ENCODE measurements around the gene ATP6V0A4.
"Not testable (repeated sequence)": the region's sequence is repeated elsewhere in the genome, so short reads cannot be mapped to it uniquely, and the experiment has no call there.

Gene ATP6V0A4

GRCh38 chr7:138797715-138798320 is at the start of gene ATP6V0A4, which contains the start of gene TMEM213:
ATP6V0A4 (minus strand) TSS chr7:138798196; CDS start chr7:138771247, 26,949 bp downstream.
TMEM213 (plus strand) TSS chr7:138797994; CDS start chr7:138798105, 111 bp downstream.
- no peak for FAIRE-seq

GRCh38 chr7:138845711-138846110 is 47.7 kb upstream of the ATP6V0A4 start:
- FAIRE-seq = no peak

GRCh38 chr7:138843632-138844580 is 45.9 kb upstream of the ATP6V0A4 start:
- FAIRE-seq = no peak

GRCh38 chr7:138842111-138842510 is 44.1 kb upstream of the ATP6V0A4 start:
- FAIRE-seq = no peak

- FAIRE-seq = no peak
These were observed 40.2 kb upstream of the ATP6V0A4 start for GRCh38 chr7:138838166-138838565.

GRCh38 chr7:138837627-138838026 is 39.6 kb upstream of the ATP6V0A4 start:
- FAIRE-seq = no peak

GRCh38 chr7:138835087-138835486 is 37.1 kb upstream of the ATP6V0A4 start:
- no peak for FAIRE-seq

- FAIRE-seq = no peak
These were observed 36.6 kb upstream of the ATP6V0A4 start for GRCh38 chr7:138834583-138834982.

GRCh38 chr7:138833596-138833995 is 35.6 kb upstream of the ATP6V0A4 start:
- FAIRE-seq = no peak

GRCh38 chr7:138832966-138833365 is 35.0 kb upstream of the ATP6V0A4 start:
- FAIRE-seq = no peak

- no peak for FAIRE-seq
These were observed 31.3 kb upstream of the ATP6V0A4 start for GRCh38 chr7:138829335-138829734.

GRCh38 chr7:138828302-138828701 is 30.3 kb upstream of the ATP6V0A4 start:
- FAIRE-seq = no peak

- no peak for FAIRE-seq
These were observed 27.2 kb upstream of the ATP6V0A4 start for GRCh38 chr7:138825049-138825721.

GRCh38 chr7:138822867-138823535 is 25.0 kb upstream of the ATP6V0A4 start:
- no peak for FAIRE-seq

- no peak for FAIRE-seq
These were observed 23.9 kb upstream of the ATP6V0A4 start for GRCh38 chr7:138821912-138822311.

- no peak for FAIRE-seq
These were observed 21.6 kb upstream of the ATP6V0A4 start for GRCh38 chr7:138819625-138820024.

GRCh38 chr7:138816650-138817049 is 18.7 kb upstream of the ATP6V0A4 start:
- FAIRE-seq = no peak

GRCh38 chr7:138814816-138815332 is 16.9 kb upstream of the ATP6V0A4 start:
- no peak for FAIRE-seq

GRCh38 chr7:138813945-138814344 is 15.9 kb upstream of the ATP6V0A4 start:
- FAIRE-seq = no peak

GRCh38 chr7:138811327-138811726 is 13.3 kb upstream of the ATP6V0A4 start:
- FAIRE-seq = not testable (repeated sequence)

- no peak for FAIRE-seq
These were observed 11.3 kb upstream of the ATP6V0A4 start for GRCh38 chr7:138809346-138809745.

- FAIRE-seq = no peak
These were observed 6.6 kb upstream of the ATP6V0A4 start for GRCh38 chr7:138804618-138805017.

- no peak for FAIRE-seq
These were observed 4.7 kb upstream of the ATP6V0A4 start for GRCh38 chr7:138802706-138803105.

All from A204.1 (cell line).